Upper lobe of left lung (tissue), 4 donors: Measurements from ENCODE around the gene XYLT1.

ENCODE experiments used
- POLR2AphosphoS5 ChIP-seq, 2 donors: sonication (generic); formaldehyde crosslinking; IDR thresholded peaks; one replicate each; pipeline ENCODE4 v1.5.1; 2017; ENCODE audit warnings: antibody characterized with exemption in 2 of 2
- TF ChIP-seq, protein P1 (sequence below), 6 experiments: fragments of 450-650 bp in 4 of 6; fragments of 200-600 bp in 2 of 6; sonication (generic) in 2 of 6; IDR thresholded peaks; one replicate each; pipeline ENCODE4 v1.5.1; 2016 to 2019; ENCODE audit warnings: antibody characterized with exemption in 6 of 6

DNA sequence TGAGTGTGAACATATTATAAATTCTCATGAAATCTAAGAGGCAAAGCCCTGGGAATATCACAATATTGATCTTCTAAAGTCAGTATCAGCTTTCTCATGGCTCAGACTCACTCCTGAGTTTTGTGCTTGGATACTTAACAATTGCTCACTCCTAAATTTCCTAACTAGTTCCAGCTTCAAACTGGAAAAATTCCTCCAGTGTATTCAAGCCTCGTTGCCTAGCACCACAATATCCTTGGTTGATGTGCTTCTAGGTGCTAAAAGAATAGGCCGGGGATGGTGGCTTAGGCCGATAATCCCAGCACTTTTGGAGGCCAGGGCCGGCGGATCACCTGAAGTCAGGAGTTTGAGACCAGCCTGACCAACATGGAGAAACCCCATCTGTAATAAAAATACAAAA is 62.5 kb downstream of the XYLT1 start:
- TF ChIP-seq, protein P1, sequence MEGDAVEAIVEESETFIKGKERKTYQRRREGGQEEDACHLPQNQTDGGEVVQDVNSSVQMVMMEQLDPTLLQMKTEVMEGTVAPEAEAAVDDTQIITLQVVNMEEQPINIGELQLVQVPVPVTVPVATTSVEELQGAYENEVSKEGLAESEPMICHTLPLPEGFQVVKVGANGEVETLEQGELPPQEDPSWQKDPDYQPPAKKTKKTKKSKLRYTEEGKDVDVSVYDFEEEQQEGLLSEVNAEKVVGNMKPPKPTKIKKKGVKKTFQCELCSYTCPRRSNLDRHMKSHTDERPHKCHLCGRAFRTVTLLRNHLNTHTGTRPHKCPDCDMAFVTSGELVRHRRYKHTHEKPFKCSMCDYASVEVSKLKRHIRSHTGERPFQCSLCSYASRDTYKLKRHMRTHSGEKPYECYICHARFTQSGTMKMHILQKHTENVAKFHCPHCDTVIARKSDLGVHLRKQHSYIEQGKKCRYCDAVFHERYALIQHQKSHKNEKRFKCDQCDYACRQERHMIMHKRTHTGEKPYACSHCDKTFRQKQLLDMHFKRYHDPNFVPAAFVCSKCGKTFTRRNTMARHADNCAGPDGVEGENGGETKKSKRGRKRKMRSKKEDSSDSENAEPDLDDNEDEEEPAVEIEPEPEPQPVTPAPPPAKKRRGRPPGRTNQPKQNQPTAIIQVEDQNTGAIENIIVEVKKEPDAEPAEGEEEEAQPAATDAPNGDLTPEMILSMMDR (IDR thresholded peaks at IDR 0.05), result no peak
- no peak for TF ChIP-seq POLR2AphosphoS5 (IDR thresholded peaks at IDR 0.05)
